Measurements from ENCODE around the gene CREB3L2. TPM values are rescaled to one million over a fixed set of nuclear protein-coding genes. Genes with fewer than 3 reads are reported as not detected.

The CREB3L2 gene
- total and polyA plus RNA-seq, 2 of the 4 experiments (the other 2 are of a cell fraction), result 42.3 to 57.9 TPM

DNA sequence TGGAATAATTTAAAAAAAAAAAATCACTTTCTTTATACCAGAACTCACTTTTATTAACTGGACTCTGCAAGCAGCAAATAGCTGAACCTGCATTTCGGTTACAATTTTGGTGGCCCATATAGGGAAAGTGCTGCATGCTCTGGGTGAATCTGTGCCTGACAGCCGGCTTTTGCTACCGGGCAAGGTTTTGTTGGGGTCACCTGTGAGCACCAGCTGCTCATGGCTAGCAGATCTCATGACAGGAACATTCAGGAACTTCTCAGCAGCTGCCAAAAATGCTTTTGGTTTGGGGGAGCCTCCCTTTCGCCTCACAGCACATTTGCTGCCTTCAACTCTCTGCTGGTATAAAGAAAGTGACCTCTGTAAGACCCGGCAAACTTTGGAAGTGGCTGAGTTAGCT, 13.2 kb upstream of the CREB3L2 start:
- no peaks in the 10 kb centered on the region for H3K79me1 ChIP-seq (ENCODE audit: low read depth in 1 of 2, low read length in 2 of 2)
- TF ChIP-seq FOS (IDR thresholded peaks at IDR 0.05; ENCODE audit: low read depth, low read length) (no peak), BHLHE40 (IDR thresholded peaks at IDR 0.05; ENCODE audit: low read depth, low read length) (no peak)
- no peak overlapping the region for H2AFZ ChIP-seq (replicated peaks; ENCODE audit: low read length, poor library complexity)
- no peak overlapping the region for H3K18ac ChIP-seq (ENCODE audit: low read depth, low read length)
- no peak overlapping the region for H3K4ac ChIP-seq (ENCODE audit: low read depth, low read length)
- no peak overlapping the region for H2BK5ac ChIP-seq (ENCODE audit: low read depth, low read length, poor library complexity, severe bottlenecking)
- H3K4me3 ChIP-seq (ENCODE audit: insufficient read depth, low read depth, low read length), result no peak overlapping the region
- ChIA-PET CTCF (interaction anchor here (0.6 kb wide), 2 partner anchors 12 to 45 kb away, joined by 3 read pairs; no protein-coding TSS in a partner anchor), POLR2A (ENCODE audit: unreplicated experiment) (no interaction called here)
- dilution Hi-C loops (cut with HindIII; ENCODE audit: low sequenced_read_pairs, unreplicated experiment), result loop anchor here (25.0 kb wide), 1 partner anchor 403 kb away; no protein-coding TSS in a partner anchor
- H2BK20ac ChIP-seq (ENCODE audit: low read depth, low read length), result no peak overlapping the region
- no peak for ATAC-seq (ENCODE audit: low read depth)
- H2AK5ac ChIP-seq (ENCODE audit: low read depth, low read length), result no peak overlapping the region
- no peak overlapping the region for H3K14ac ChIP-seq (replicated peaks; ENCODE audit: low read depth, low read length)
- H4K91ac ChIP-seq (ENCODE audit: insufficient read depth, low read depth, low read length), result no peak overlapping the region
- H2AK9ac ChIP-seq (replicated peaks; ENCODE audit: low read depth, low read length, poor library complexity), result no peak overlapping the region
- H4K8ac ChIP-seq (ENCODE audit: low read depth in 2 of 2, low read length in 2 of 2), result no peak overlapping the region
- no peak overlapping the region for H3K9ac ChIP-seq (ENCODE audit: low read depth, low read length)
- H2BK15ac ChIP-seq (ENCODE audit: low read depth, low read length), result no peak overlapping the region
- intact Hi-C loops (cut with micrococcal nuclease), result no loop called here
- no peak overlapping the region for H2BK120ac ChIP-seq (ENCODE audit: low read depth, low read length)
- H3K9me1 ChIP-seq (ENCODE audit: insufficient read depth, low read length), result no peaks in the 10 kb centered on the region
- BruUV-seq (replicated peaks), result no TSS peak
- H3K27ac ChIP-seq (ENCODE audit: insufficient read depth, low read length), result no peak overlapping the region
- WGBS, 2 experiments (ENCODE audit: extremely low coverage in 2 of 2, insufficient read length in 1 of 2), result 93% methylated on average over 2 of the region's 5 CpGs; no CpG with 5 or more reads in 1 of the 2 experiments
- H3K56ac ChIP-seq (ENCODE audit: extremely low read depth, insufficient read depth, low read length), result no peak overlapping the region
- no peak overlapping the region for H3K23ac ChIP-seq (ENCODE audit: low read depth, low read length)
- H3K36me3 ChIP-seq (ENCODE audit: control insufficient read depth, insufficient read depth, low read length), result no peaks in the 10 kb centered on the region
- no peaks in the 10 kb centered on the region for H4K20me1 ChIP-seq (ENCODE audit: insufficient read depth, low read length)
- no peak overlapping the region for H4K5ac ChIP-seq (ENCODE audit: low read depth, low read length)
- in situ Hi-C loops (cut with MboI; ENCODE audit: low sequenced_read_pairs), result no loop called here
- no peaks in the 10 kb centered on the region for H3K9me3 ChIP-seq (ENCODE audit: control insufficient read depth, insufficient read depth, low read length)
- no peaks in the 10 kb centered on the region for H3K4me1 ChIP-seq (ENCODE audit: control insufficient read depth, insufficient read depth, low read length)
- no peak overlapping the region for H3K4me2 ChIP-seq (ENCODE audit: low read depth, low read length)
- H3K27me3 ChIP-seq (ENCODE audit: control insufficient read depth, insufficient read depth, low read length), result peaks cover 24% of the 10 kb centered on the region
- no peak for DNase-seq
